Neural progenitor cell (in vitro differentiated cells): Measurements from ENCODE around the gene OR56A5.

Experiments
- EZH2 ChIP-seq: fragments of 200-600 bp; sonication (generic); IDR thresholded peaks from 2 replicates; pipeline ENCODE4 v1.6.1; 2017; ENCODE audit warnings: antibody characterized with exemption, mild to moderate bottlenecking, moderate library complexity
- EZH2phosphoT487 ChIP-seq: fragments of 200-600 bp; sonication (generic); IDR thresholded peaks from 2 replicates; pipeline ENCODE4 v1.6.1; 2017; ENCODE audit warnings: antibody characterized with exemption

GRCh38 chr11:5966958-5967357, 1.3 kb downstream of the OR56A5 start:
- TF ChIP-seq EZH2: no peak
- no peak for TF ChIP-seq EZH2phosphoT487
